Fibroblast of pulmonary artery (primary cell): ENCODE data around the gene TRMT10C.

ENCODE experiments used
- DNase-seq: peaks from one replicate; pipeline ENCODE4 v3.0.0-alpha.2; 2010; ENCODE audit warnings: low read depth
- H3K4me3 ChIP-seq: replicated peaks from 2 replicates; pipeline ENCODE4 v1.5.1; 2011; ENCODE audit warnings: low read depth, mild to moderate bottlenecking, control low read depth, low read length, moderate library complexity
- CTCF ChIP-seq: IDR thresholded peaks from 2 replicates; pipeline ENCODE4 v1.5.1; 2011; ENCODE audit warnings: mild to moderate bottlenecking, control low read depth, low read length, inconsistent platforms; ENCODE audit errors: missing control alignments

The TRMT10C gene

GRCh38 chr3:101573449-101574387 is 12.1 kb downstream of the TRMT10C start, which contains the start of gene PCNP:
TSS of gene PCNP (plus strand) at chr3:101574180. CDS start at chr3:101574216, 36 bp downstream.
- peak within 1 kb of the TSS; percentile 94 for H3K4me3 ChIP-seq
- peak; percentile 99 for DNase-seq
- TF ChIP-seq CTCF: peak; percentile 84

- peak overlapping the region; percentile 94 for H3K4me3 ChIP-seq
- DNase-seq: peak; percentile 53
- TF ChIP-seq CTCF: no peak
These were observed 12.9 kb downstream of the TRMT10C start for GRCh38 chr3:101574388-101575112.

DNA sequence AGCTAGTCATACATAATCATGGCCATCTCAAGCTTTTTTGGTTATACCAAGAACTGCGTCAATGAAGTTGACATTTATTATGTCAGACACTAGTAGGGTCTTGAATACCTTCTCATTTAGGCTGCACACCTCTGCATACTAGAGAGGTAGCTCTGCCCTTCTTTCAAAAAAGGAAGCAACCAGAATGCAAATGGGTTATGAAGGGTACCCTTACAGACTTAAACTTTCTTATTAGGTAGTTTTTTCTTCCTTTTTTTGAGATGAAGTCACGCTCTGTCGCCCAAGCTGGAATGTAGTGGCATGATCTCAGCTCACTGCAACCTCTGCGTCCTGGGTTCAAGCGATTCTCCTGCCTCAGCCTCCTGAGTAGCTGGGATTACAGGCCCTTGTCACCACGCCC is 15.6 kb downstream of the TRMT10C start:
- TF ChIP-seq CTCF: no peak
- no peak for DNase-seq
- H3K4me3 ChIP-seq: no peak overlapping the region

DNA sequence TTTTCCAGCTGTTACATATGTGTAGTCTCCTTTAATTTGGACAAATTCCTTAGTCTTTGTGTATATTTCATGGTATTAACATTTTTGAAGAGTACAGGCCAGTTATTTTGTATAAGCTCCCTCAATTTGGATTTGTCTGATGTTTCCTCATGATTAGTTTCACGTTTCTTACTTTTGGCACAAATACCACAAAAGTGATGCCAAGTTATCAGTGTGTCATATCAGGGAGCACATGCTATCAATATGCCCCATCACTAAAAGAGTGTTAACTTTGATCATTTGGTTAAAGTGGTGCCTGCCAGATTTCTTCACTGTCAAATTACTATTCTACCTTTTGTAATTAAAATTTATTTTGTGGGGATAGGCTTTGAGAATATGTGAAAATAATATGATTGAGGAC is 26.9 kb downstream of the TRMT10C start:
- no peak for TF ChIP-seq CTCF
- DNase-seq: no peak
- H3K4me3 ChIP-seq: no peak overlapping the region

DNA sequence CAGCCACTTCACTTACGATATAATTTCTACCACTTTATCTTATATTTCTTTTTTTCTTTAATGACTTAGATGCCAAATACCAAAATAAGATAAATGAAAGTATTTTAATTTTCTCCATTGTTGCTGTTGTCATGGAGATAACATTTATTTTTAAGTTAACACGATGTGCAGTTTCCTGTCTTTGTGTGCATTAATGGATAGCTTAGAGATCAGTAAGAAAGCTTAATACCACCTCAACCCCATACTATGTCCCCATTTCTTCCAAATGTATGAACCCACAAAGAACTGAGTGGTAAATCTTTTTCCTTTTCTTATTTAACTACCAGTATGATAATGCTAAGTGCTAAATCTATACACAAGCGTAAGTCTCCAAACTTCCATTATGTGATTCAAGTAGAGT is 29.4 kb downstream of the TRMT10C start:
- no peak for TF ChIP-seq CTCF
- no peak for DNase-seq
- no peak overlapping the region for H3K4me3 ChIP-seq

DNA sequence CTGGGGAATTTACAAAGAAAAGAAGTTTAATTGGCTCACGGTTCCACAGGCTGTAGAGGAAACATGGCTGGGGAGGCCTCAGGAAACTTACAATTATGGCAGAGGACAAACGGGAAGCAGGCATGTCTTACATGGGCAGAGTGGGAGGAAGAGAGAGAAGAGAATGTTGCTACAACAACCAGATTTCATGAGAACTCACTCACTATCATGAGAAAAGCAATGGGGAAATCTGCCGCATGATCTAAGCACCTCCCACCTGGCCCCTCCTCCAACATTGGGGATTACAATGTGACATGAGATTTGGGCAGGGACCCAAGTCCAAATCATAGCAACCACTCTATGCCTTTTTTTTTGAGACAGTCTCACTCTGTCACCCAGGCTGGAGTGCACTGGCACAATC is 41.1 kb downstream of the TRMT10C start:
- no peak overlapping the region for H3K4me3 ChIP-seq
- no peak for DNase-seq
- TF ChIP-seq CTCF: no peak
